ENCODE results near the gene NFS1. TPM values are rescaled to one million over a fixed set of nuclear protein-coding genes. Genes with fewer than 3 reads are reported as not detected.
"Not testable (repeated sequence)": the region's sequence is repeated elsewhere in the genome, so short reads cannot be mapped to it uniquely, and the experiment has no call there.

Gene NFS1
- total RNA-seq, 2 experiments from 2014 or later: 41.3 to 56.2 TPM

GRCh38 chr20:35710039-35710438 is 10.9 kb upstream of the NFS1 start:
- no peak for DNase-seq (ENCODE audit: low spot score)
- Histone ChIP-seq H3K9me2 (ENCODE audit: insufficient read depth, low read length) (no peaks in the 10 kb centered on the region), H3K9me3 (ENCODE audit: low read length) (no peaks in the 10 kb centered on the region), H3K27ac (ENCODE audit: low read depth, low read length, poor library complexity, severe bottlenecking) (no peak overlapping the region), H2AFZ (ENCODE audit: low read length) (no peak overlapping the region), H3K36me3 (ENCODE audit: insufficient read depth, low read length) (peaks cover 99% of the 10 kb centered on the region), H3K79me2 (ENCODE audit: insufficient read depth, low read depth, low read length) (peaks cover 86% of the 10 kb centered on the region), H3K4me3 (ENCODE audit: low read depth, low read length, poor library complexity, severe bottlenecking) (no peak overlapping the region), H3K4me2 (ENCODE audit: low read length) (no peak overlapping the region), H4K20me1 (ENCODE audit: insufficient read depth, low read length) (peaks cover 36% of the 10 kb centered on the region), H3K4me1 (ENCODE audit: insufficient read depth, low read length, poor library complexity, severe bottlenecking) (no peaks in the 10 kb centered on the region)
- ChIA-PET POLR2A (interaction anchor here (1.0 to 1.4 kb wide), 2 partner anchors 10 to 170 kb away, joined by 3 to 4 read pairs; no protein-coding TSS in a partner anchor), CTCF (ENCODE audit: unreplicated experiment) (interaction anchor here (0.5 to 0.6 kb wide), 2 partner anchors 8 to 269 kb away, joined by 3 to 4 read pairs; no protein-coding TSS in a partner anchor)
- intact Hi-C loops (cut with micrococcal nuclease; ENCODE audit: unreplicated experiment): loop anchor here (2.0 kb wide), 1 partner anchor 17 kb away; no protein-coding TSS in a partner anchor
- TF ChIP-seq CTCF (conservative IDR thresholded peaks at IDR 0.05; ENCODE audit: low read length): no peak
- TF ChIP-seq EZH2phosphoT487 (IDR thresholded peaks at IDR 0.05; ENCODE audit: borderline replicate concordance, low read depth, low read length): no peak
- BruUV-seq (replicated peaks): TSS peak; percentile 1

- Histone ChIP-seq H4K20me1 (ENCODE audit: insufficient read depth, low read length) (peaks cover 36% of the 10 kb centered on the region), H3K27ac (ENCODE audit: low read depth, low read length, poor library complexity, severe bottlenecking) (no peak overlapping the region), H2AFZ (ENCODE audit: low read length) (no peak overlapping the region), H3K79me2 (ENCODE audit: insufficient read depth, low read depth, low read length) (peaks cover 79% of the 10 kb centered on the region), H3K36me3 (ENCODE audit: insufficient read depth, low read length) (peaks cover 99% of the 10 kb centered on the region), H3K9me3 (ENCODE audit: low read length) (no peaks in the 10 kb centered on the region), H3K4me1 (ENCODE audit: insufficient read depth, low read length, poor library complexity, severe bottlenecking) (no peaks in the 10 kb centered on the region), H3K9me2 (ENCODE audit: insufficient read depth, low read length) (no peaks in the 10 kb centered on the region), H3K4me3 (ENCODE audit: low read depth, low read length, poor library complexity, severe bottlenecking) (no peak overlapping the region), H3K4me2 (ENCODE audit: low read length) (no peak overlapping the region)
- no TSS peak for BruUV-seq (replicated peaks)
- DNase-seq (ENCODE audit: low spot score): no peak
- TF ChIP-seq EZH2phosphoT487 (IDR thresholded peaks at IDR 0.05; ENCODE audit: borderline replicate concordance, low read depth, low read length): no peak
- no peak for TF ChIP-seq CTCF (conservative IDR thresholded peaks at IDR 0.05; ENCODE audit: low read length)
- ChIA-PET CTCF (ENCODE audit: unreplicated experiment) (no interaction called here), POLR2A (interaction anchor here (0.6 to 1.4 kb wide), 3 partner anchors 9 to 169 kb away, joined by 3 to 4 read pairs (median 3); no protein-coding TSS in a partner anchor)
- intact Hi-C loops (cut with micrococcal nuclease; ENCODE audit: unreplicated experiment): no loop called here
Observed at GRCh38 chr20:35709259-35709658, 10.1 kb upstream of the NFS1 start.

- Histone ChIP-seq H3K4me1 (ENCODE audit: insufficient read depth, low read length, poor library complexity, severe bottlenecking) (no peaks in the 10 kb centered on the region), H3K9me2 (ENCODE audit: insufficient read depth, low read length) (no peaks in the 10 kb centered on the region), H3K27ac (ENCODE audit: low read depth, low read length, poor library complexity, severe bottlenecking) (no peak overlapping the region), H3K9me3 (ENCODE audit: low read length) (no peaks in the 10 kb centered on the region), H3K4me2 (ENCODE audit: low read length) (no peak overlapping the region), H3K36me3 (ENCODE audit: insufficient read depth, low read length) (peaks cover 99% of the 10 kb centered on the region), H3K79me2 (ENCODE audit: insufficient read depth, low read depth, low read length) (peaks cover 71% of the 10 kb centered on the region), H3K4me3 (ENCODE audit: low read depth, low read length, poor library complexity, severe bottlenecking) (no peak overlapping the region), H2AFZ (ENCODE audit: low read length) (no peak overlapping the region), H4K20me1 (ENCODE audit: insufficient read depth, low read length) (peaks cover 34% of the 10 kb centered on the region)
- TF ChIP-seq CTCF (conservative IDR thresholded peaks at IDR 0.05; ENCODE audit: low read length): no peak
- TF ChIP-seq EZH2phosphoT487 (IDR thresholded peaks at IDR 0.05; ENCODE audit: borderline replicate concordance, low read depth, low read length): no peak
- POLR2A ChIA-PET: interaction anchor here (0.7 to 1.6 kb wide), 4 partner anchors 8 to 117 kb away, joined by 3 to 5 read pairs (median 4); no protein-coding TSS in a partner anchor
- intact Hi-C loops (cut with micrococcal nuclease; ENCODE audit: unreplicated experiment): no loop called here
- CTCF ChIA-PET (ENCODE audit: unreplicated experiment): no interaction called here
- BruUV-seq (replicated peaks): TSS peak; percentile 5
- DNase-seq (ENCODE audit: low spot score): no peak
Observed at GRCh38 chr20:35708502-35708901, 9.3 kb upstream of the NFS1 start.

- intact Hi-C loops (cut with micrococcal nuclease; ENCODE audit: unreplicated experiment): not testable (repeated sequence)
Observed at GRCh38 chr20:35706591-35707529, 7.7 kb upstream of the NFS1 start.

More at GRCh38 chr20:35706591-35707529, 7.7 kb upstream of the NFS1 start:
- POLR2A ChIA-PET: interaction anchor here (0.5 to 1.6 kb wide), 2 partner anchors 13 to 15 kb away, joined by 3 to 5 read pairs; no protein-coding TSS in a partner anchor
- H3K4me3 ChIP-seq (ENCODE audit: low read depth, low read length, poor library complexity, severe bottlenecking); H3K9me3 ChIP-seq (ENCODE audit: low read length); CTCF ChIA-PET (ENCODE audit: unreplicated experiment); H3K9me2 ChIP-seq (ENCODE audit: insufficient read depth, low read length); H3K4me1 ChIP-seq (ENCODE audit: insufficient read depth, low read length, poor library complexity, severe bottlenecking); BruUV-seq (replicated peaks); H3K4me2 ChIP-seq (ENCODE audit: low read length); DNase-seq (ENCODE audit: low spot score); H2AFZ ChIP-seq (ENCODE audit: low read length); H3K27ac ChIP-seq (ENCODE audit: low read depth, low read length, poor library complexity, severe bottlenecking): not testable (repeated sequence)
- peaks cover 99% of the 10 kb centered on the region for H3K36me3 ChIP-seq (ENCODE audit: insufficient read depth, low read length)
- peaks cover 59% of the 10 kb centered on the region for H3K79me2 ChIP-seq (ENCODE audit: insufficient read depth, low read depth, low read length)
- H4K20me1 ChIP-seq (ENCODE audit: insufficient read depth, low read length): peaks cover 29% of the 10 kb centered on the region

All from OCI-LY7 (cell line).